C4-2B (cell line): ENCODE results near the gene NEK9.

ENCODE experiments used
- H3K27ac ChIP-seq: fragments of 450-650 bp; 2 replicates; pipeline ENCODE4 v1.5.1; 2017
- ZFX ChIP-seq: fragments of 450-650 bp; IDR thresholded peaks from 2 replicates; pipeline ENCODE4 v1.6.1; 2017
- TF ChIP-seq, protein P1 (sequence below): fragments of 450-650 bp; conservative IDR thresholded peaks from 2 replicates; pipeline ENCODE4 v1.5.1; 2017; ENCODE audit warnings: mild to moderate bottlenecking

NEK9 gene

DNA sequence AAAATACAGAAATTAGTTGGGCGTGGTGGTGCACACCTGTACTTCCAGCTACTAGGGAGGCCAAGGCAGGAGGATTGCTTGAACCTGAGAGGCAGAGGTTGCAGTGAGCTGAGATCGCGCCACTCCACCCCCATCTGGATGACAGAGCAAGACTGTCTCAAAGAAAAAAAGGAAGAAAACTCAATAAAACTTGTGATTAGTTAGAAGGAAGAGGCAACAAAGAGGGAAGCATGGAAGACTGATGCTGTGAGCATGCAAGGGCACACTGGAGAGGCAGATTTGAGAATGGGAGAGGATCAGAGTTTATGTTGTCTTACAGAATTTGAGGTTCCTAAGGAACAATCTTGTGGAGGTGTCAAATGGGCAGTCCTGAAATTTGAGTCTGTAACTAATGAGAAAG is 60.2 kb downstream of the NEK9 start:
- no peak overlapping the region for H3K27ac ChIP-seq
- no peak for TF ChIP-seq ZFX
- TF ChIP-seq, protein P1, sequence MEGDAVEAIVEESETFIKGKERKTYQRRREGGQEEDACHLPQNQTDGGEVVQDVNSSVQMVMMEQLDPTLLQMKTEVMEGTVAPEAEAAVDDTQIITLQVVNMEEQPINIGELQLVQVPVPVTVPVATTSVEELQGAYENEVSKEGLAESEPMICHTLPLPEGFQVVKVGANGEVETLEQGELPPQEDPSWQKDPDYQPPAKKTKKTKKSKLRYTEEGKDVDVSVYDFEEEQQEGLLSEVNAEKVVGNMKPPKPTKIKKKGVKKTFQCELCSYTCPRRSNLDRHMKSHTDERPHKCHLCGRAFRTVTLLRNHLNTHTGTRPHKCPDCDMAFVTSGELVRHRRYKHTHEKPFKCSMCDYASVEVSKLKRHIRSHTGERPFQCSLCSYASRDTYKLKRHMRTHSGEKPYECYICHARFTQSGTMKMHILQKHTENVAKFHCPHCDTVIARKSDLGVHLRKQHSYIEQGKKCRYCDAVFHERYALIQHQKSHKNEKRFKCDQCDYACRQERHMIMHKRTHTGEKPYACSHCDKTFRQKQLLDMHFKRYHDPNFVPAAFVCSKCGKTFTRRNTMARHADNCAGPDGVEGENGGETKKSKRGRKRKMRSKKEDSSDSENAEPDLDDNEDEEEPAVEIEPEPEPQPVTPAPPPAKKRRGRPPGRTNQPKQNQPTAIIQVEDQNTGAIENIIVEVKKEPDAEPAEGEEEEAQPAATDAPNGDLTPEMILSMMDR: no peak

DNA sequence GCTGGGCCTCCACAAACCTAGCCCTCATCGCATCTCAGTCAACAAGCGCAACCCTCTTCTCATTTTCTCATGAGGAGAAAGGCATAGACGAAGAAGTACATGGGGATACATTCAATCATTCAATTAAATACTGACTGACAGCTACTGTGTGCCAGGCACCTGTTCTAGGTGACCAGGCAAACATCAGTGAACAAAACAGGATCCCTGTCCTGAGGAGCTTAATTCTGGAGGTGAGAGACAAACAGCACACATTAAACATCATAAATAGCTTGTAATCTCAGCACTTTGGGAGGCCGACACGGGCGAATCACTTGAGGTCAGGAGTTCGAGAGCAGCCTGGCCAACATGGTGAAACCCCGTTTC is 62.7 kb downstream of the NEK9 start:
- H3K27ac ChIP-seq: peak overlapping the region; percentile 85

DNA sequence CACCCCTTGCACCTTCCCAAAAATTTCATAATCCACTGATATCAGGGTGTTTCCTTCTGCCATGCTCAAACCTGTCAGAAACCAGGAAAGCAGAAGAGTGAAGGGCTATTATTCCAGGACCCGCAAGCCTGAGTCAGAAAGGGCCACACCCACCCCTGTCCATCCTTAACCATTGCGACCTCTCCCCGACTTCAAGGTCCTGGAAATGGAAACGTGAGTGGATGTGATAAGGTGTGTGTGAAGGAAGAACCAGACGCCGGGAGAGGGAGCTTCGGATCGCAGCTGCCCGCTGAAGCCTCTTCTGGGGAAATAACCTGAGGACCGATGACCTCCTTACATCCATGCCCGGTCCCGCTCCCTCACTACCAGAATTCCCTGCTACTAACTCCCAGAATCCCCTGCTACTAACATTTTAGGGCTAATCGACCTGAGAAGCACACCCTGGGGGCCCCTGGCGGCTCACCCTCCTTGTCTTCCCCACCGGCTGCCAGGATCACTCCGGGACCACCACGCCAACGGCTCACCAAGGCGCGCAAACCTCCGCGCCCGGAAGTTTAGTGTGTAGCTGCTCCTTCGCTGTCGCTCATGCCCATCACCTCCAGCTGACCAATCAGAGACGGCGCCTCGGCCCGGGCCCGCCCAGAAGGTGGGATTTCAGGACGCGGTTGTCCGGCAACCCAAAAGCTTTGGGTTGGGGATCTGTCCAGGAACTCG is 63.2 kb downstream of the NEK9 start, which contains the start of gene ACYP1:
ACYP1 (minus strand) TSS at position 534 of the 714 bp plus-strand sequence; CDS start at position 63, 471 bp downstream.
- TF ChIP-seq, protein P1: no peak
- TF ChIP-seq ZFX: no peak
- H3K27ac ChIP-seq: peak within 1 kb of the TSS; percentile 85

More for the DNA sequence above, 62.7 kb downstream of the NEK9 start:
- TF ChIP-seq ZFX: no peak
- TF ChIP-seq, protein P1: no peak

DNA sequence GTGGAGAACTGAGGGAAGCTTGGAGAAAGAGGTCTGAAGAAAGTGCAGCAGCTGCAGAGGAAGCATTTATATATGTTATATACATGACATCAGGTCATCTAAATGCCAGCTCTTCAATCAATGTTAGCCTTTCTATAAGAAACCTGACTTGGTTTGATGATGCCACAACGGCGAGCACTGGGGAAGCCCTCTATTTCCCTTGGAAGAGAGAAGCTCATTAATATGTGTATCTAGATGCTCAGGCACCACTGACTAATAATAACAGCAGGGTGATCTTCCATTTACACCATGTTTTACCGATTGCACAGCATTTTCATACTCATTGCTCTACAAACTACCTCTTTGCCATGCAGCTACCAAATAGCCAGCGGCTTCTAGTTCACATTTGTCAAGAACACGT is 63.8 kb downstream of the NEK9 start:
- TF ChIP-seq ZFX: no peak
- TF ChIP-seq, protein P1: no peak
- peak overlapping the region; percentile 85 for H3K27ac ChIP-seq

DNA sequence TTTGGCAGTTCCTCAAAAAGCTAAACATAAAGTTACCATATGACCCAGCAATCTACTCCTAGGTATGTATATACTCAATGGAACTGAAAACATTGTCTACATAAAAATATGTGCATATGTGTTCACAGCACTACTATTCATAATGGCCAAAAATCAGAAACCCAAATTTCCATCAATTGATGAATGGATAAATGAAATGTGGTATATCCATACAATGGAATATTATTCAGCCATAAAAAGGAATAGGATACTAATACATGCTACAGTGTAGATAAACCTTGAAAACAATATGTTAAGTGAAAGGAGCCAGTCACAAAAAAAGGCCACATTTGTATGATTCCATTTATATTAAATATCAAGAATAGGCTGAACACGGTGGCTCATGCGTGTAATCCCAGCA is 66.4 kb downstream of the NEK9 start:
- H3K27ac ChIP-seq: no peak overlapping the region
- TF ChIP-seq, protein P1: no peak
- TF ChIP-seq ZFX: no peak

DNA sequence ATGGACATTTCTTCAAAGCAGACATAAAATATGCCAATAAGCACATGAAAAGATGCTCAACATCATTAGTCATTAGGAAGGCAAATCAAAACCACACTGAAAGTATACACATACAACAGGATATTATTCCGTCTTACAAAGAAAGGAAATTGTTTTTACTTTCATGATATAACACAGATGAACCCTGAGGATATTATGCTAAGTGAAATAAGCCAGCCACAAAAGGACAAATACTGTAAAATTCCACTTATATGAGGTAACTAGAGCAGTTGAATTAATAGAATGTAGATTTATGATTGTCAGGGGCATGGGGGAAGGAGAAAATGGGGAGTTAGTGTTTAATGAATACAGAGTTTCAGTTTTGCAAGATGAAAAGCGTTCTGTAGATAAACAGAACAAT is 67.2 kb downstream of the NEK9 start:
- TF ChIP-seq, protein P1: no peak
- TF ChIP-seq ZFX: no peak
- no peak overlapping the region for H3K27ac ChIP-seq

DNA sequence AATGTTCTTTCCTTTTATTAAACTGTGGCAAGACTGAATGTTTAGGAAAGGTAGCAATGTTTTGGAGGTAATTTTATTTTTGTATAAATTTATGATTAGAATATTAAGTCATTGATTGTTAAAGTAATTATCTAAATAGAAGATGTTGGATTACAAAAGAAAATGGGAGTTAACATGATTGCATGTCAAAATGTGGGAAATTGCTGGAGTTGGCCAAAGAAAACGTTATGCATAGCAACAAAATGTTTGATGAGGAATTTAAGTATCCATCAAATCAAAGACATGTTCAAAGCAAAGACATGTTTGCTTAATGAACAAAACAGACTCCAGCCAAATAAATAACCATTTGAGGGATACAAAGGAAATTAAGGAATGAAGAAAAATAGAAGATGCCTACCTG is 72.4 kb downstream of the NEK9 start:
- no peak overlapping the region for H3K27ac ChIP-seq
- TF ChIP-seq, protein P1: no peak
